Measurements from ENCODE around the gene FREM1. TPM values are rescaled to one million over a fixed set of nuclear protein-coding genes. Genes with fewer than 3 reads are reported as not detected.

The FREM1 gene
- total RNA-seq, 1 donor from 2014 or later, result 57.5 TPM

GRCh38 chr9:14780251-14780650 is 130.0 kb downstream of the FREM1 start:
- no peak for DNase-seq (ENCODE audit: low read depth, low spot score)
- Mint-ChIP-seq H3K36me3 (ENCODE audit: low read depth) (peaks cover 13% of the 10 kb centered on the region), H3K27ac (ENCODE audit: unreplicated experiment) (no peak overlapping the region), H3K4me1 (no peaks in the 10 kb centered on the region), H3K27me3 (ENCODE audit: low read depth) (no peaks in the 10 kb centered on the region), H3K9me3 (no peaks in the 10 kb centered on the region), H3K4me3 (no peak overlapping the region)
- no peak for TF ChIP-seq CTCF (conservative IDR thresholded peaks at IDR 0.05)

GRCh38 chr9:14779566-14780022 is 130.6 kb downstream of the FREM1 start:
- Mint-ChIP-seq H3K4me1 (no peaks in the 10 kb centered on the region), H3K4me3 (no peak overlapping the region), H3K36me3 (ENCODE audit: low read depth) (peaks cover 17% of the 10 kb centered on the region), H3K27me3 (ENCODE audit: low read depth) (no peaks in the 10 kb centered on the region), H3K9me3 (no peaks in the 10 kb centered on the region), H3K27ac (ENCODE audit: unreplicated experiment) (no peak overlapping the region)
- DNase-seq (ENCODE audit: low read depth, low spot score), result no peak
- no peak for TF ChIP-seq CTCF (conservative IDR thresholded peaks at IDR 0.05)

GRCh38 chr9:14778565-14778964 is 131.7 kb downstream of the FREM1 start:
- Mint-ChIP-seq H3K27me3 (ENCODE audit: low read depth) (no peaks in the 10 kb centered on the region), H3K9me3 (no peaks in the 10 kb centered on the region), H3K36me3 (ENCODE audit: low read depth) (peaks cover 13% of the 10 kb centered on the region), H3K27ac (ENCODE audit: unreplicated experiment) (no peak overlapping the region), H3K4me3 (no peak overlapping the region), H3K4me1 (no peaks in the 10 kb centered on the region)
- DNase-seq (ENCODE audit: low read depth, low spot score), result no peak
- no peak for TF ChIP-seq CTCF (conservative IDR thresholded peaks at IDR 0.05)

- no peak for DNase-seq (ENCODE audit: low read depth, low spot score)
- Mint-ChIP-seq H3K9me3 (no peaks in the 10 kb centered on the region), H3K36me3 (ENCODE audit: low read depth) (peaks cover 11% of the 10 kb centered on the region), H3K4me3 (no peak overlapping the region), H3K4me1 (no peaks in the 10 kb centered on the region), H3K27me3 (ENCODE audit: low read depth) (no peaks in the 10 kb centered on the region), H3K27ac (ENCODE audit: unreplicated experiment) (no peak overlapping the region)
- TF ChIP-seq CTCF (conservative IDR thresholded peaks at IDR 0.05), result no peak
These were observed 134.3 kb downstream of the FREM1 start for GRCh38 chr9:14775917-14776316.

GRCh38 chr9:14770592-14770991 is 139.6 kb downstream of the FREM1 start:
- H3K27me3 Mint-ChIP-seq (ENCODE audit: low read depth), result no peaks in the 10 kb centered on the region

More at GRCh38 chr9:14770592-14770991, 139.6 kb downstream of the FREM1 start:
- no peaks in the 10 kb centered on the region for H3K9me3 Mint-ChIP-seq
- H3K4me1 Mint-ChIP-seq, result peaks cover 5% of the 10 kb centered on the region
- no peak overlapping the region for H3K27ac Mint-ChIP-seq (ENCODE audit: unreplicated experiment)
- DNase-seq (ENCODE audit: low read depth, low spot score), result no peak
- no peak for TF ChIP-seq CTCF (conservative IDR thresholded peaks at IDR 0.05)
- H3K4me3 Mint-ChIP-seq, result no peak overlapping the region
- H3K36me3 Mint-ChIP-seq (ENCODE audit: low read depth), result peaks cover 6% of the 10 kb centered on the region

Data from neural crest cell (in vitro differentiated cells).